DND-41 (cell line): ENCODE measurements around the gene PCID2.

ENCODE experiments used
- ATAC-seq: fragments of 200-7000 bp; cut with Tn5 transposase; 3 replicates; pipeline ENCODE4 v1.9.1; 2021; ENCODE audit warnings: low read depth; ENCODE audit not compliant: insufficient read depth
- DNase-seq: peaks from one replicate; pipeline ENCODE4 v3.0.0-alpha.2; 2020
- H2AFZ ChIP-seq: 2 replicates; pipeline ENCODE4 v1.6.0; 2012; ENCODE audit warnings: low read depth, low read length
- H3K27ac ChIP-seq: 2 replicates; pipeline ENCODE4 v1.5.1; 2012; ENCODE audit warnings: low read length, inconsistent platforms
- H3K27me3 ChIP-seq: fragments of 200-600 bp; sonication (generic); 2 replicates; pipeline ENCODE4 v1.6.0; 2012; ENCODE audit warnings: low read length, mild to moderate bottlenecking, inconsistent platforms; ENCODE audit not compliant: insufficient read depth, poor library complexity
- H3K36me3 ChIP-seq: 2 replicates; pipeline ENCODE4 v1.5.1; 2012; ENCODE audit warnings: low read length, inconsistent platforms; ENCODE audit not compliant: insufficient read depth
- H3K4me1 ChIP-seq: 2 replicates; pipeline ENCODE4 v1.5.1; 2012; ENCODE audit warnings: mild to moderate bottlenecking, low read length; ENCODE audit not compliant: insufficient read depth
- H3K4me2 ChIP-seq: 2 replicates; pipeline ENCODE4 v1.6.0; 2012; ENCODE audit warnings: mild to moderate bottlenecking, moderate library complexity, low read length, inconsistent platforms; ENCODE audit not compliant: insufficient read depth
- H3K4me3 ChIP-seq, 2 experiments: fragments of 200-600 bp in 1 of 2; shearing (Covaris generic) in 1 of 2; 2 replicates each; pipeline ENCODE4 v1.5.1; 2012 to 2016; ENCODE audit warnings: inconsistent platforms in 2 of 2, low read length in 2 of 2, mild to moderate bottlenecking in 2 of 2, low read depth in 1 of 2, moderate library complexity in 1 of 2
- H3K79me2 ChIP-seq: 2 replicates; pipeline ENCODE4 v1.6.0; 2012; ENCODE audit warnings: low read length, inconsistent platforms; ENCODE audit not compliant: insufficient read depth
- H3K9ac ChIP-seq: 2 replicates; pipeline ENCODE4 v1.6.0; 2012; ENCODE audit warnings: low read depth, mild to moderate bottlenecking, inconsistent platforms, low read length, moderate library complexity
- H3K9me3 ChIP-seq: 2 replicates; pipeline ENCODE4 v1.5.1; 2012; ENCODE audit warnings: low read length, moderate library complexity, mild to moderate bottlenecking, inconsistent platforms; ENCODE audit not compliant: insufficient read depth, severe bottlenecking
- H4K20me1 ChIP-seq: 2 replicates; pipeline ENCODE4 v1.6.0; 2012; ENCODE audit warnings: low read length; ENCODE audit not compliant: insufficient read depth
- EZH2 ChIP-seq: IDR thresholded peaks from 3 replicates; pipeline ENCODE4 v1.6.1; 2012; ENCODE audit warnings: borderline replicate concordance, low read depth, mild to moderate bottlenecking, moderate library complexity, low read length, inconsistent platforms; ENCODE audit not compliant: severe bottlenecking
- TF ChIP-seq, protein P1 (sequence below): IDR thresholded peaks from 2 replicates; pipeline ENCODE4 v1.5.1; 2012; ENCODE audit warnings: borderline replicate concordance, low read length, moderate library complexity, mild to moderate bottlenecking; ENCODE audit not compliant: poor library complexity, severe bottlenecking; ENCODE audit errors: extremely low read depth

Gene PCID2

DNA sequence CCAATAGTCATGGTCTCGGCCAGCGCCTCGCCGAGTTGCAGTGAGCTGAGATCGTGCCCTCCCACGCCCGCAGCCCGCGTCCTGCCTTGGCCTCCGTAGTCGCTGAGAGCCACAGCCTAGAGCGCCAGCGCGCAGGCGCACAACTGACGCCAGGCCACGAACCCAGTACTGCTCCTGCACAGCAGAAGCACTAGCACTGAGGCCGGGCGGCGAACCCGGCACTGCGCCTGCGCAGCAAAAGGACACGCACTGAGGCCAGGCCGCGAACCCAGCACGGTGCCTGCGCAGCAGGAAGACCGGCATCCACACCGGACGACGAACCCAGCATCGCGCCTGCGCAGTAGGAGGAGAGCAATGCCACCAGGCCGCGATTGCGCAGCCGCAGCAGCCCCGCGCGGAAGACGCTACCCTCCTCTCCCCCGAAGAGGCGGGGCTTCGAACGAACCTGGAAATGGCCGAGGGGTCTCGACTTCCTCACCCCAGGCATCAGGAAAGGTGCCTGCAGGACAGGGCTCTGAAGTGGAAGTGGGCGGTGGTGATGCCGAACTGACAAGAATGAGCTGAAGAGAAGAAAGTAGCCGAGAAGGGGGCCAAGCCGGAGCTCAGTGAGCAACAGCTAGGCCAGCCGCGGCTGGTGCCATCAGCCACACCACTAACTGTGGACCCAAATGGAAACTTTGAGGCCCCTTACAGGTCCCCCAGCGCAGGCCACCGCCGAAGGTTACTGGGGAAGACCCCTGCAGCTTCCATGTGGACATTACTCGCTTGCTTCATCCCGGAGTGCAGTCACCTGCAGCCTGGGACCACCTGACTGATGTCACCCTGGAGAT lies 78.3 kb downstream of the PCID2 start:
- H4K20me1 ChIP-seq, result peaks cover 4% of the 10 kb centered on the region; the same call in 1 of the 2 replicates
- no peak overlapping the region for H3K4me2 ChIP-seq
- no peaks in the 10 kb centered on the region for H3K9me3 ChIP-seq
- ATAC-seq, result no peak
- no peak overlapping the region for H2AFZ ChIP-seq
- no peak for DNase-seq
- peaks cover 3% of the 10 kb centered on the region for H3K27me3 ChIP-seq
- no peak for TF ChIP-seq EZH2
- TF ChIP-seq, protein P1, sequence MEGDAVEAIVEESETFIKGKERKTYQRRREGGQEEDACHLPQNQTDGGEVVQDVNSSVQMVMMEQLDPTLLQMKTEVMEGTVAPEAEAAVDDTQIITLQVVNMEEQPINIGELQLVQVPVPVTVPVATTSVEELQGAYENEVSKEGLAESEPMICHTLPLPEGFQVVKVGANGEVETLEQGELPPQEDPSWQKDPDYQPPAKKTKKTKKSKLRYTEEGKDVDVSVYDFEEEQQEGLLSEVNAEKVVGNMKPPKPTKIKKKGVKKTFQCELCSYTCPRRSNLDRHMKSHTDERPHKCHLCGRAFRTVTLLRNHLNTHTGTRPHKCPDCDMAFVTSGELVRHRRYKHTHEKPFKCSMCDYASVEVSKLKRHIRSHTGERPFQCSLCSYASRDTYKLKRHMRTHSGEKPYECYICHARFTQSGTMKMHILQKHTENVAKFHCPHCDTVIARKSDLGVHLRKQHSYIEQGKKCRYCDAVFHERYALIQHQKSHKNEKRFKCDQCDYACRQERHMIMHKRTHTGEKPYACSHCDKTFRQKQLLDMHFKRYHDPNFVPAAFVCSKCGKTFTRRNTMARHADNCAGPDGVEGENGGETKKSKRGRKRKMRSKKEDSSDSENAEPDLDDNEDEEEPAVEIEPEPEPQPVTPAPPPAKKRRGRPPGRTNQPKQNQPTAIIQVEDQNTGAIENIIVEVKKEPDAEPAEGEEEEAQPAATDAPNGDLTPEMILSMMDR, result no peak
- H3K4me3 ChIP-seq, result no peak overlapping the region
- H3K79me2 ChIP-seq, result no peaks in the 10 kb centered on the region
- no peaks in the 10 kb centered on the region for H3K36me3 ChIP-seq
- H3K9ac ChIP-seq, result no peak overlapping the region
- no peak overlapping the region for H3K27ac ChIP-seq
- no peaks in the 10 kb centered on the region for H3K4me1 ChIP-seq

DNA sequence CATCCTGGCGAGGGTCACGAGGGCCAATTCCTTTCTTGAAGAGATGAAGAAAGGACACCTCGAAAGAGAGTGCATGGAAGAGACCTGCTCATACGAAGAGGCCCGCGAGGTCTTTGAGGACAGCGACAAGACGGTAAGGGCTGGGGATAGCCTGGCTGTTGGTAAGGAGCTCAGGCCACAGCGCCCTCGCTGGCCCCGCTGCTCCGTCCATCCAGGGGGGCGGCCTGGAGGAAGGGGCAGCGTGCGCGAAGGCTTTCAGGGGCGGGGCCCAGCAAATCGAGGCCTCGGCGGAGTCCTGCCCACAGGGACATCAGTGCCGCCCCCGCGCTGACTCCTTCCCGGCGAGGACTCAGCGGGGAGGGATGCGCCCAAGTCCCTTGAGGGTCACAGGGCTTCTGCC lies 79.0 kb downstream of the PCID2 start:
- Histone ChIP-seq H3K27ac (no peak overlapping the region), H3K9me3 (no peaks in the 10 kb centered on the region), H3K4me2 (no peak overlapping the region), H3K9ac (no peak overlapping the region), H3K79me2 (no peaks in the 10 kb centered on the region), H3K4me1 (no peaks in the 10 kb centered on the region), H3K36me3 (no peaks in the 10 kb centered on the region), H3K27me3 (peaks cover 3% of the 10 kb centered on the region), H3K4me3 (no peak overlapping the region), H4K20me1 (peaks cover 4% of the 10 kb centered on the region; the same call in 1 of the 2 replicates), H2AFZ (no peak overlapping the region)
- TF ChIP-seq, protein P1, result no peak
- TF ChIP-seq EZH2, result no peak
- ATAC-seq (no peak), DNase-seq (no peak)
